ENCODE measurements around the gene DYSF.

Gene DYSF

DNA sequence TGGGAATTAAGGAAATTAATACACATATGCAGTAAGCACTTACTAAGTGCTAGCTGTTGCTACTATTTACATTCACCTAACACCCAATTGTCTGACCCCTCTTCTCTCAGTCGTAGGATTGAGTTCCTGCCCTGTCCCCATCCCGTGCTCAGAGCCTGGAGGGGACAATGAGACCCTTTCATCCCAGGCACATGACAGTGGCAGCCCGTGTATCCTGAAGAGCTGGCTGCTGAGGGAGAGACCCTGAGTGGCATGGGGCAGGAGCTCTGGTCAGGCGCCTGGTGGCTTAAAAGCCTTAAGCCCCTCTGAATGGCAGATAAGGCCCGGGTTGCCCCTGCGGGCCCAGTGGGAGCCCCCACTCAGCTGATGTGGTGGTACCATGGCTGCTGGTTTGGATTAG is 99.0 kb downstream of the DYSF start:
- Mint-ChIP-seq H3K9me3 (peaks cover 4% of the 10 kb centered on the region), H3K27ac (no peak overlapping the region), H3K27me3 (ENCODE audit: low read depth, poor library complexity) (peaks cover 19% of the 10 kb centered on the region), H3K4me1 (peaks cover 18% of the 10 kb centered on the region), H3K36me3 (ENCODE audit: low read depth) (no peaks in the 10 kb centered on the region), H3K4me3 (no peak overlapping the region)
- TF ChIP-seq, protein P1, sequence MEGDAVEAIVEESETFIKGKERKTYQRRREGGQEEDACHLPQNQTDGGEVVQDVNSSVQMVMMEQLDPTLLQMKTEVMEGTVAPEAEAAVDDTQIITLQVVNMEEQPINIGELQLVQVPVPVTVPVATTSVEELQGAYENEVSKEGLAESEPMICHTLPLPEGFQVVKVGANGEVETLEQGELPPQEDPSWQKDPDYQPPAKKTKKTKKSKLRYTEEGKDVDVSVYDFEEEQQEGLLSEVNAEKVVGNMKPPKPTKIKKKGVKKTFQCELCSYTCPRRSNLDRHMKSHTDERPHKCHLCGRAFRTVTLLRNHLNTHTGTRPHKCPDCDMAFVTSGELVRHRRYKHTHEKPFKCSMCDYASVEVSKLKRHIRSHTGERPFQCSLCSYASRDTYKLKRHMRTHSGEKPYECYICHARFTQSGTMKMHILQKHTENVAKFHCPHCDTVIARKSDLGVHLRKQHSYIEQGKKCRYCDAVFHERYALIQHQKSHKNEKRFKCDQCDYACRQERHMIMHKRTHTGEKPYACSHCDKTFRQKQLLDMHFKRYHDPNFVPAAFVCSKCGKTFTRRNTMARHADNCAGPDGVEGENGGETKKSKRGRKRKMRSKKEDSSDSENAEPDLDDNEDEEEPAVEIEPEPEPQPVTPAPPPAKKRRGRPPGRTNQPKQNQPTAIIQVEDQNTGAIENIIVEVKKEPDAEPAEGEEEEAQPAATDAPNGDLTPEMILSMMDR (IDR thresholded peaks at IDR 0.05) = no peak
- no peak for DNase-seq

DNA sequence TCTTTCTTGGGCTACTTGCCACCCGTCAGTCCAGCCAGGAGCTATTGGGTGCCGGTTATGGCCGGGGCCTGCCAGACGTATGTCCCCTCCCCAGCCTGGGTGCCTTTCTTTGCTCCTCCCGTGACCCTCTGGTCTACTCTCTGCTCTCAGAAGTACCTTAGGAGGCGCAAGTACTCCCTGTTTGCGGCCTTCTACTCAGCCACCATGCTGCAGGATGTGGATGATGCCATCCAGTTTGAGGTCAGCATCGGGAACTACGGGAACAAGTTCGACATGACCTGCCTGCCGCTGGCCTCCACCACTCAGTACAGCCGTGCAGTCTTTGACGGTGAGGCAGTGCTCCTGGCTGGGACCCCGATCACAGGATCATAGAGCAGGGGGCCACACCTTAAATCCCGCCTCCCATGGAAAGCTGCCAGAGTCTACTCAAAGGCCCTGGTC is 99.5 kb downstream of the DYSF start:
- TF ChIP-seq, protein P1 (IDR thresholded peaks at IDR 0.05) = no peak
- Mint-ChIP-seq H3K4me3 (no peak overlapping the region), H3K4me1 (peaks cover 23% of the 10 kb centered on the region), H3K27ac (no peak overlapping the region), H3K9me3 (peaks cover 4% of the 10 kb centered on the region), H3K27me3 (ENCODE audit: low read depth, poor library complexity) (peaks cover 19% of the 10 kb centered on the region), H3K36me3 (ENCODE audit: low read depth) (no peaks in the 10 kb centered on the region)
- no peak for DNase-seq

DNA sequence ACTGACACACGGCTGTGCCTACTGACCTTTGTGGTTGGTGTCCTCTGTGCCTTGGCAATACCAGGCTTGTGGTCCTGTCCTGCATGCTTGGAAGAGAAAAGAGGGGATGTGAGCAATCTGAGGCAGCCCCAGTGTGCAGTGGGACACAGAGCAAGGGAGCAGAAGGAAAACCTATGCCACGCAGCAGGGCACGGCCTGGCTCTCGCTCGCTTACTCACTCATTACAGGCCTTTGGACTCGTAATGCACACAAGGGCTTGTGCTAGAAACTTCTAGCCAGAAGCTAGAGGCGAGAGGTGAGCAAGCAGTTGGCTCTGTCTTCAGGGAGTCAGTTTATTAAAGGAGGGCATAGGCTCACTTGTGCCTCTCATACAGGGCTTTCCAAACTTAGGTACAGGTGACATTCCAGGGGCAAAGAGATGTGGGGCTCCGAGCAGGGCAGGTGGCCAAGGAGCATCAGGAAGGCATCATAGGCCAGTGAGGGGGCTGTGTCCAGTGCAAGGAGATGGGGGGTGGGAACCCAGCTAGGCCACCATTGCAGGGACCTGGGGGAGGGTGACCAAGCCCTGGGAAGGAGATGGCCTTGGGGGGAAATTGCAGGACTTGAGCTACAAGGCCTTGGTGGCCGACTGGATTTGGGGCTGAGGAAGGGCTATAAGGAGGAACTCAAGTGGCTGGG is 100.8 kb downstream of the DYSF start:
- TF ChIP-seq, protein P1 (IDR thresholded peaks at IDR 0.05) = no peak
- no peak overlapping the region for H3K27ac Mint-ChIP-seq
- H3K4me1 Mint-ChIP-seq = peaks cover 33% of the 10 kb centered on the region
- no peak for DNase-seq
- peaks cover 17% of the 10 kb centered on the region for H3K27me3 Mint-ChIP-seq (ENCODE audit: low read depth, poor library complexity)
- no peaks in the 10 kb centered on the region for H3K36me3 Mint-ChIP-seq (ENCODE audit: low read depth)
- H3K4me3 Mint-ChIP-seq = no peak overlapping the region
- no peaks in the 10 kb centered on the region for H3K9me3 Mint-ChIP-seq

DNA sequence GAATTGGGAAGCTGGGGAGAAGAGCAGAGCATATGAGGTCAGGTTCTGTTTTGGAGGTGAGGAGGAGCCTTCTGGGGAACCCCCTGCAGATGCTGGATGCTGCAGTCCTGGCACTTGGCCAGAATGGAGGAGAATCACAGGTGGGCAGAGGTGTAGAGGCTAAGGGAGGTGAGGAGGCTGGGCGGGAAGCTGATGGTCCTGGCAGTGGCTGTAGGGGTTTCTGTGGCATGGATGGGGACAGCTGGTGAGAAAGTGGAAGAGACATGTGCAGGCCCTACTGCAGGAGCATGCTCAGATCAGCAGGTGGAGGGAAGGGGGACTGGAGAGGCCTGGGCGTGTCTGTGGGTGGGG is 101.3 kb downstream of the DYSF start:
- Mint-ChIP-seq H3K27ac (no peak overlapping the region), H3K9me3 (no peaks in the 10 kb centered on the region), H3K27me3 (ENCODE audit: low read depth, poor library complexity) (peaks cover 18% of the 10 kb centered on the region), H3K36me3 (ENCODE audit: low read depth) (no peaks in the 10 kb centered on the region), H3K4me1 (peaks cover 38% of the 10 kb centered on the region), H3K4me3 (no peak overlapping the region)
- TF ChIP-seq, protein P1 (IDR thresholded peaks at IDR 0.05) = no peak
- no peak for DNase-seq

DNA sequence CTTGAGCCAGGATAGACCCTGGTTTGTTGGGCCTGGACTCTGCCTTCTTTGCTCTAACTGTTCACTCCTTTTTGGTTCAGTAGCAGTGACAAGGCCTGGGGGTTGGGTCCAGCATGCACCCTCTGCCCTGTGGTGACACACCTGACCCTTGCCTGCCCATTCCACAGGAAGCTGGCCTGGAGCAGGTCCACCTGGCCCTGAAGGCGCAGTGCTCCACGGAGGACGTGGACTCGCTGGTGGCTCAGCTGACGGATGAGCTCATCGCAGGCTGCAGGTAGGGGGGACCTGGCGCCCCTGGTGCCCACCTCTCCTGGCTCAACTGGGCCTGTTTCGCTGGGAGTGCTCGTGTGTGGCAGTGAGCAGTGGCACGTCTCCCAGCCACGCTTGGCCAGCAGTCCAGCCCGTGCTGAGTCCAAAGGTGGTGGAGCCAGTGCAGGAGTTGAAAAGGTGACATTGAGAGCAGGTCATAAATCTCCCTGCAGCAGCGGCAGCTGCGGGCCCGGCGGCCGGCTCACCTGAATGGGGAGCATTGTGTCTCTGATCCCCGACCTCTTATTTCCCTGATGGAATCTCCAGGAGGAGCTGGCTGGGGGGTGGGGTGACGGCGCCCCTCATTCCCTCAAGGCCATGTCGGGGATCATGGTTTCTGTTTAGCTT is 102.6 kb downstream of the DYSF start:
- H3K36me3 Mint-ChIP-seq (ENCODE audit: low read depth) = no peaks in the 10 kb centered on the region
- no peaks in the 10 kb centered on the region for H3K9me3 Mint-ChIP-seq
- H3K4me1 Mint-ChIP-seq = peaks cover 44% of the 10 kb centered on the region
- peak; percentile 29 for DNase-seq
- H3K4me3 Mint-ChIP-seq = no peak overlapping the region
- TF ChIP-seq, protein P1 (IDR thresholded peaks at IDR 0.05) = no peak
- peaks cover 18% of the 10 kb centered on the region for H3K27me3 Mint-ChIP-seq (ENCODE audit: low read depth, poor library complexity)
- H3K27ac Mint-ChIP-seq = no peak overlapping the region
